ENCODE measurements around the gene SYAP1.
"Not testable (repeated sequence)": the region's sequence is repeated elsewhere in the genome, so short reads cannot be mapped to it uniquely, and the experiment has no call there.

Gene SYAP1

DNA sequence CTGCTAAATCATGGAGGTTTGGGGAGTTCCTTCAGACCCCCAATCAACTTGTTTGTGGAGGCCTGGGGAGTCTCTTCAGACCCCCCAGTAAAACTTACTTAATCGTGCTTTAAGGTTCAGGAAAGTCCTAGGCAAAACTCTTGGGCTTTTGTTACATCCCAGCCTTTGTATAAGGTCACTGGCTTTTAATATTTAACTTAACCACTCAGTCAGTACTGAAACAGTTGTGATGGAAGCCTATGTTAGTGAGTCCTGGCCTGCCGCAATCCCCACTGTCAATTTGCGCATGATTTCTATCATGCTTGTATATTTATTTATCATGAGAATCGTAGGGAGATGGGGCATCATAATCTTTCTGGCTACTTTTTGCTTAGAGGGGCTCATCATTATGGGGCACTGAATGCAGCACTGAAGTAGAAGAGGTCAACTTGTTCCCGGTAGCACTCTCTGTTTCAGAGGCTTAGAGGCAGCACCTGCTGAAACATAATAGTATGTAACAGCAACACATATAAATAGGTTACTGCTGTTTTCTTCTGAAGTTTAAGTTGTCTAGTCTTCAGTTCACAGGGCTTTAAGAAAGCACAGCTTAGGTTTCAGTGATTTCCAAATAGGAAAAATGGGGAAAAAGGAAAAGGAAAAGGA is 7.1 kb downstream of the SYAP1 start:
- not testable (repeated sequence) for DNase-seq

- DNase-seq = no peak
Measured at GRCh38 chrX:16727637-16728036, 8.2 kb downstream of the SYAP1 start.

DNA sequence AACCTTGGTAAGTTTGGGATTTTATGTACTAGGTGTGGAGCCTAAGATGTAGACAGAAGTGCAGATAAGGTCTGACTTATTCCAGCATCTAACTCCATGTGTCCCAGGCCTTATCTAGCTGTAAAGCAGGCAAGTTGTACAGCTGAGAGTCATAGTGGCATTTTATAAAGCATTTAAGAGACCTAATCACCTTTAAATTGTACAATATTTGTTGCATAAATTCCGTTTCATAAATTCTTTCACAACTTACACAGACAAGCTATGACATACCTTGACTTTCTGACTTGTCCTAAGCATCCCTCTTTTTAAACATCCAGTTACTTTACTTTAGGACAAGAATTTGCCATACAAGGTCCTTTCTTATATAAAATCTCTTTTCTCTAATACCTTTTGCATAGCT is 11.0 kb downstream of the SYAP1 start:
- no peak for DNase-seq

DNA sequence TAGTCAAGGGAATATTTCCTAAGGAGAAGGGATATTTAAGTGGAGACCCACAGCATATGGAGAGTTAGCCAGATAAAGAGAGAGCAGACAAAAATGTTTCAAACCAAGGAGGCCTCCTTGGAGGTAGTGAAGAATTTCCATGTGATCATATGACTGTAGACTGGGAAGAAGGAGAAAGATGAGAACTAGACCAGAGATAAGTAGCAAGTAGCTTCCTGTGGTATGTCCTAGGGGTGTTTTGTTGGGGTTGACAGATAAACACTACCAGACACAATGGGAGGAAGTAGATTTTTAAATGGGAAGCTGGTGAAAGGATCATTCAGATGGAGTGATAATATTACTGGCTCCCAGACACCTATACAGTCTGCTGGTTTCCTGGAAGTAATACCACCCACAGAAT is 13.6 kb downstream of the SYAP1 start:
- no peak for DNase-seq

- DNase-seq = no peak
Measured at GRCh38 chrX:16737024-16737423, 17.6 kb downstream of the SYAP1 start.

GRCh38 chrX:16739574-16739973 is 20.2 kb downstream of the SYAP1 start:
- DNase-seq = no peak

DNA sequence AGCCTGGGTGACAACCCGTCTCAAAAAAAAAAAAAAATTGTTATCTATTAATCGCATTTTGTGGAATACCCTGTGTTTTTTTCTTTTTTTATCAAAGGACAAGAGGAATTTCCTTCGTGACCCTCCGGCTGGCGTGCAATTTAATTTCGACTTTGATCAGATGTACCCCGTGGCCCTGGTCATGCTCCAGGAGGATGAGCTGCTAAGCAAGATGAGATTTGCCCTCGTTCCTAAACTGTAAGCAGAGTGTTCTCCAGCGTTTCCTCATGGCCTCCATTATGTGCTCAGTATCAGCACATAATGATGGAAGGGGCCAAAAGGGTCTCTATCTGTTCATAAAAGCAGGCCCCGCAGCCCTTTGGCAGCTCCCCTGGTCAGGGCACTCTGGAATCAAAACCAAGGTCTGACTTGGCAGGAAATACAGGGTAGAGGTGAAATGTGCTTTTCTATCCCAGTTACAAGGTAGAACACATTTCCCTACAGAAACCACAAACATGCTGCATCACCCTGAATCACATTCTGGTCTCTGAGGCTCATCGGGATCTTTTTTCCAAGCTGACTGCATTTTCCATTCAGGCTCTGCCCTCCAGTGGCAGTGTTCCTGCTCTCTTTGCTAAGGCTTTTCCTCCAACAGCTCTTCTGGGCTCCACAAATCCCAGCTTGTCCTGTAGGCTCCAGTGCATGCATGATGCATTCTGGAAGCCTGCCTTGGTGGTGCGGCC is 24.4 kb downstream of the SYAP1 start:
- no peak for DNase-seq

GRCh38 chrX:16745102-16745501 is 25.7 kb downstream of the SYAP1 start:
- no peak for DNase-seq

DNA sequence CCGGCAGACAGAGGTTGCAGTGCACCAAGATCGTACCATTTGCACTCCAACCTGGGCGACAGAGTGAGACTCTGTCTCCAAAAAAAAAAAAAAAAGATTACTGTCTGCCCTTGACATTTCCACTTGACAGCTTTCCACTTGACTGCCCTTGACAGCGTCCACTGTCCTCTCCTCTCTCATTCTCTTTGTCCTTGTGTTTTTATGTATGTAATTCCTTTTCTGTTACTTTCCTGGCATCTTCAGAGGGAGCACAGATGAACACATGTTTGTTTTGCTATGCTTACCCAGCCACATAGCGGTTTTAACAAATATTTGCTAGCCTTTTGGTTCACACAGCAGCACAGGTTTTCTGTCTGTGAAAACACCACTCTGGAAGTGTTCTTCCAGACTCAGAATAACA is 26.2 kb downstream of the SYAP1 start:
- DNase-seq = no peak

- DNase-seq = no peak
Measured at GRCh38 chrX:16748425-16748824, 29.0 kb downstream of the SYAP1 start.

- no peak for DNase-seq
Measured at GRCh38 chrX:16750136-16750535, 30.7 kb downstream of the SYAP1 start.

DNA sequence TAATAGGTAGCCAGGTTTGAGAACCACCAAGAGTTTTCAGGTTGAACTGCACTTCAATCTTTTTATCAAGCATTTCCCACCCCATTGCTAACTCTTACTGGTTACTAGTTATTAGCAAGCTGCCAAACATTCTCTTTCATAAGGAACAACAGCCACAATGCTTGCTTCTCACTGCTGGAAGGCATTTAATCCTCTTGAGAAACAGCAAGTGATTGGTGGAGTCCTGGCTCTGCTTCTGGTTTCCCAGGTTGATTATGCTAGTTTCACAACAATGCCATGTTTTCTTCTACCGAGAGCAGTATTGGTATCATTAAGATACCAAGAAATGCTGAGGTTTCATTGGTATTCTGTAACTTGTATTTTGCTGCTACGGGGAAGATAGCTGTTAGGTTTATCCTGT is 34.6 kb downstream of the SYAP1 start:
- DNase-seq = no peak

GRCh38 chrX:16756724-16757123 is 37.3 kb downstream of the SYAP1 start:
- no peak for DNase-seq

- not testable (repeated sequence) for DNase-seq
Measured at GRCh38 chrX:16761500-16761899, 42.1 kb downstream of the SYAP1 start.

DNA sequence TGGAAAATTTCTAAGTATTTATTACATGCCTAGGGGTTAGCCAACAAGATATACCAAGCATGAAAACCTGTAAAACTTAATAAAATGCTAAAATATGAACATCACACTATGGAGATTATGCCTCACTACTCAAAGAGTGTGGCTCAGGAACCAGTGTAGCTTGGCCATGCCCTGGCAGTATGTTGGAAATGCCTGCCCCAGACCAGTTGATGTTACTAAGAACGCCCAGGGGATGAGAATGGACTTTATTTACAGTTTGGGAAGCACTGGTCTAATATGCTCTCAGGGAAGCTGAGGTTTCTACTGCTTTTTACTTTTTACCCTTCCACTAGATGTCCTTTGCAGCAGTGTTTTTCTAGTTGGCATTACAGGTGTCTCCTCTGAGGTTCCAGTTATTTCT is 43.2 kb downstream of the SYAP1 start:
- DNase-seq = no peak

- DNase-seq = no peak
Measured at GRCh38 chrX:16765594-16765993, 46.2 kb downstream of the SYAP1 start.

GRCh38 chrX:16770970-16771482 is 51.6 kb downstream of the SYAP1 start:
- DNase-seq = no peak

GRCh38 chrX:16771483-16772398 is 52.3 kb downstream of the SYAP1 start:
- peak; percentile 80 for DNase-seq

DNA sequence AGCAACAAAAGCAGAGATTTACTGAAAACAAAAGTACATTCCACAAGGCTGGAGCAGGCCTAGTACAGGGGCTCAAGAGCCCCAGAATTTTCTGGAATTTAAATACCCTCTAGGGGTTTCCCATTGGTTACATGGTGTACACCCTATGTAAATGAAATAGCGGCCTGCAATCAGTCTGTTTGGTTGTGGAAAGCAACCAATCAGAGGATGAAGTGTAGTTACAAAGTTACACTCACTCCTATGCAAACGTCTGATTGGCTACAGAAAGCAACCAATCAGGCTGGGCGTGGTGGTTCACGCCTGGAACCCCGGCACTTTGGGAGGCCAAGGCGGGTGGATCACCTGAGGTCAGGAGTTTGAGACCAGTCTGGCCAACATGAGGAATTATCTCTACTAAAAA is 53.0 kb downstream of the SYAP1 start:
- no peak for DNase-seq

GRCh38 chrX:16774746-16775145 is 55.3 kb downstream of the SYAP1 start:
- no peak for DNase-seq

DNA sequence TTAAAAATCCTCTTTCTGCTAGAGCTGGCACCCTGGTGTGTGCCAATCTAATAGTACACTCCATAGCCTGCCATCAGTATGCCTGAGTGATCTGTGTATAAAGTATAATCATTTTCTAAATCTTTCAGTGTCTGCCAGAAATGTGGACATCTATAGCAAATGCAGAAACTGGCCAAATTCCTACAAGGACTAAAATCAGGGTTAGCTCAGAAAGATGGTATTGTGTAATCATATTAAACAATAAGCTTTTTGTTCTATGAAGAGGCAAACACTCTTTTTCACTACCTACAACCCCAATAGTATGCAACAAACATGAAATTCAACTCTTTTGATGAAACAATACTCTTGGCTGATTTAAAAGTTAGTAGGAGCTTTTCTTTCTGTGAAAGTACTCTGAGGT is 59.1 kb downstream of the SYAP1 start:
- DNase-seq = no peak

DNA sequence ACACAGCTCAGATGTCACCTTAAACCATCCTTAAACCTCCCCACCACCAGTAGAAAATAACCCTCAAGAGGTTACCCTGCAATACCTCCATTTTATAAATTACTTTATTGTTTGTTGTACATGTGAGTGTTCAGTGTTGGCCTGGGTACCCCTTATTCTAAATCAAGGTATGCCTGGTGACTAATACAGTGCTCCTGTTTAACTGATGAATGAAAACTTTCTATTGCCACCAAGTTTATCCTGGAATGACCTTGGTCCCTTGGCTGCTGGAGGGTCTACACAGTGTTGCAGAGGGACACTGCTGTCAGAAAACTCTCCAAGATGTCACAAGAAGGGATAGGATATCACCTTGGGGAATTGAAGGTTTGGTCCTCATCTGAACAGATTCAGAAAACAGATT is 59.6 kb downstream of the SYAP1 start:
- DNase-seq = no peak

- not testable (repeated sequence) for DNase-seq
Measured at GRCh38 chrX:16779815-16780214, 60.4 kb downstream of the SYAP1 start.

GRCh38 chrX:16783452-16783851 is 64.0 kb downstream of the SYAP1 start:
- DNase-seq = no peak

All from NCI-H526 treated with DMSO at 0.1 percent for 48 hours (cell line).